ENCODE results near the gene CPNE4. TPM values are rescaled to one million over a fixed set of nuclear protein-coding genes. Genes with fewer than 3 reads are reported as not detected.

The CPNE4 gene
- total and polyA plus RNA-seq, 5 donors from 2014 or later: not detected

DNA sequence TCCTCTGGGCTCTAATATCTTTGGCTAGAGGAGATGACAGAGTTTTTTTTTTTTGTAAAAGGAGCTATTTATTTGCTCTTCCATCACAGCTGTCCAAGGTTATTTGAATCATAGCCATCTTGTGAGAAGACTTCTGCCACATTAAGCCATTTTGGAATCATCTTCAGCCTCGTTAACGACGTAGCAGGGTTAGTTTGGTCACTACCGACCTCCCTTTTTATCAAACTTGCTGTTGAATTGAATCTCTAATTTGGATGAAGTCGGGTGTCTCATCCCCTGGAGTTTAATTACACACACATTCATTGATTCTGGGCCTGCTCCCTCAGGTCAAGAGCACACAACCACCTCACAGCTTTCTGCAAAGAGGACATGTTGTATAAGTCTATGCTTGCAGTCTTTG lies 238.7 kb downstream of the CPNE4 start:
- no peak overlapping the region for H3K4me3 ChIP-seq (ENCODE audit: low read depth, low read length)
- Mint-ChIP-seq H3K4me1 (no peaks in the 10 kb centered on the region), H3K27me3 (peaks cover 10% of the 10 kb centered on the region), H3K36me3 (no peaks in the 10 kb centered on the region), H3K4me3 (no peak overlapping the region), H3K9me3 (no peaks in the 10 kb centered on the region), H3K27ac (no peak overlapping the region)
- no peak overlapping the region for H3K27ac ChIP-seq (ENCODE audit: insufficient read depth, low read length, poor library complexity, severe bottlenecking)
- ATAC-seq (ENCODE audit: low read depth in 2 of 2) (no peak), DNase-seq (no peak)
- no peaks in the 10 kb centered on the region for H3K36me3 ChIP-seq (ENCODE audit: control insufficient read depth, insufficient read depth, low read length)
- peaks cover 2% of the 10 kb centered on the region for H3K27me3 ChIP-seq (ENCODE audit: control insufficient read depth, insufficient read depth, low read length)
- no peaks in the 10 kb centered on the region for H3K9me3 ChIP-seq (ENCODE audit: control insufficient read depth in 2 of 2, low read length in 2 of 2)
- H3K4me1 ChIP-seq (ENCODE audit: control insufficient read depth, insufficient read depth, low read length, poor library complexity, severe bottlenecking): no peaks in the 10 kb centered on the region

- H3K4me1 ChIP-seq (ENCODE audit: control insufficient read depth, insufficient read depth, low read length, poor library complexity, severe bottlenecking): no peaks in the 10 kb centered on the region
- no peak for DNase-seq
- H3K27ac Mint-ChIP-seq: no peak overlapping the region
- no peak for ATAC-seq (ENCODE audit: low read depth in 2 of 2)
- H3K9me3 ChIP-seq (ENCODE audit: control insufficient read depth in 2 of 2, low read length in 2 of 2): no peaks in the 10 kb centered on the region
- H3K36me3 Mint-ChIP-seq: no peaks in the 10 kb centered on the region
- no peaks in the 10 kb centered on the region for H3K4me1 Mint-ChIP-seq
- peaks cover 2% of the 10 kb centered on the region for H3K27me3 ChIP-seq (ENCODE audit: control insufficient read depth, insufficient read depth, low read length)
- H3K27ac ChIP-seq (ENCODE audit: insufficient read depth, low read length, poor library complexity, severe bottlenecking): no peak overlapping the region
- H3K4me3 ChIP-seq (ENCODE audit: low read depth, low read length): no peak overlapping the region
- H3K9me3 Mint-ChIP-seq: no peaks in the 10 kb centered on the region
- no peak overlapping the region for H3K4me3 Mint-ChIP-seq
- no peaks in the 10 kb centered on the region for H3K36me3 ChIP-seq (ENCODE audit: control insufficient read depth, insufficient read depth, low read length)
- peaks cover 15% of the 10 kb centered on the region for H3K27me3 Mint-ChIP-seq
Measured at GRCh38 chr3:131795390-131796090, 239.3 kb downstream of the CPNE4 start.

- ATAC-seq (ENCODE audit: low read depth in 2 of 2): no peak
- Mint-ChIP-seq H3K27me3 (peaks cover 16% of the 10 kb centered on the region), H3K27ac (no peak overlapping the region), H3K36me3 (no peaks in the 10 kb centered on the region), H3K9me3 (no peaks in the 10 kb centered on the region), H3K4me3 (no peak overlapping the region), H3K4me1 (no peaks in the 10 kb centered on the region)
- DNase-seq: peak in 2 of 3 donors; percentile 26 to 49
- Histone ChIP-seq H3K9me3 (ENCODE audit: control insufficient read depth in 2 of 2, low read length in 2 of 2) (no peaks in the 10 kb centered on the region), H3K4me1 (ENCODE audit: control insufficient read depth, insufficient read depth, low read length, poor library complexity, severe bottlenecking) (no peaks in the 10 kb centered on the region), H3K27ac (ENCODE audit: insufficient read depth, low read length, poor library complexity, severe bottlenecking) (no peak overlapping the region), H3K27me3 (ENCODE audit: control insufficient read depth, insufficient read depth, low read length) (peaks cover 2% of the 10 kb centered on the region), H3K36me3 (ENCODE audit: control insufficient read depth, insufficient read depth, low read length) (no peaks in the 10 kb centered on the region), H3K4me3 (ENCODE audit: low read depth, low read length) (no peak overlapping the region)
Measured at GRCh38 chr3:131794766-131795388, 239.9 kb downstream of the CPNE4 start.

DNA sequence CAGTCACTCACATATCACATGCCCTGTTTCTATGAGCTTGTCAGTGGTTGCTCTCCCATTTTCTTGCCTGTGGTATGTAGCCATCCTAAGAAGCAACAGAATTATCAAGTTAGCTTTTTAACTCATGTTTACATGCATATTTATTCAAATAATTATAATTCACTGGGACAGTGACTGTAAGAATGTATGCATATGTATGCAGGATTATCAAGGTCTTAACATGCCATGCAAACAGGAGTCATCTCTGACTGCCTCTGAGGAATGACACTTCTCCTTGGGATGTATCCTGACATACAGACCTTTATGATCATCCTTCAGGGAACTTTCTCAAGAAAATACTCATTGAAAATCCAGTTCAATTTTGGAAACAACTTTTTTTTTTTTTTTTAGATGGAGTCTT lies 240.9 kb downstream of the CPNE4 start:
- H3K36me3 Mint-ChIP-seq: no peaks in the 10 kb centered on the region
- Histone ChIP-seq H3K4me1 (ENCODE audit: control insufficient read depth, insufficient read depth, low read length, poor library complexity, severe bottlenecking) (no peaks in the 10 kb centered on the region), H3K27me3 (ENCODE audit: control insufficient read depth, insufficient read depth, low read length) (peaks cover 2% of the 10 kb centered on the region), H3K4me3 (ENCODE audit: low read depth, low read length) (no peak overlapping the region), H3K27ac (ENCODE audit: insufficient read depth, low read length, poor library complexity, severe bottlenecking) (no peak overlapping the region), H3K36me3 (ENCODE audit: control insufficient read depth, insufficient read depth, low read length) (no peaks in the 10 kb centered on the region), H3K9me3 (ENCODE audit: control insufficient read depth in 2 of 2, low read length in 2 of 2) (no peaks in the 10 kb centered on the region)
- H3K27me3 Mint-ChIP-seq: peaks cover 16% of the 10 kb centered on the region
- no peaks in the 10 kb centered on the region for H3K9me3 Mint-ChIP-seq
- ATAC-seq (ENCODE audit: low read depth in 2 of 2) (no peak), DNase-seq (no peak)
- no peak overlapping the region for H3K4me3 Mint-ChIP-seq
- H3K4me1 Mint-ChIP-seq: no peaks in the 10 kb centered on the region
- H3K27ac Mint-ChIP-seq: no peak overlapping the region

DNA sequence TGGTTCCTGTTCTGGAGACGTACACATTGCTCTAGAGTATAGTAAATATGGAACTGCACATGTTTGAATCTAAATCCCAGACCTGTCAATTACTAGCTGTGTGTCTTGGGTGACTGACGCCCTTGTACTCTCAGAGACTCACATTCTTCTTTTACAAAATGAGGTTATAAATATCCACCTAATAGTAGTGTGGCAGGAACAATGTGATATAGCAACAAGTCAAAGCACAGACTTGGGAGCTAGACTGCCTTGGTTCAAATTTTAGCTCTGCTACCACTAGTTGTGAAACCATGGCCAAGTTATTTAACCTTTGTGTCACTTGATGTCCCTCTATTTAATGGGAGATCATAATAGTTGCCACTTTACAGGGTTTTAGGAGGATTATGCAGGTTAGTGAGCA lies 245.6 kb downstream of the CPNE4 start:
- no peaks in the 10 kb centered on the region for H3K9me3 ChIP-seq (ENCODE audit: control insufficient read depth in 2 of 2, low read length in 2 of 2)
- DNase-seq (no peak), ATAC-seq (ENCODE audit: low read depth in 2 of 2) (no peak)
- Mint-ChIP-seq H3K36me3 (no peaks in the 10 kb centered on the region), H3K4me3 (no peak overlapping the region), H3K4me1 (no peaks in the 10 kb centered on the region), H3K27ac (no peak overlapping the region), H3K9me3 (peaks cover 0 to 1% (median 0%) of the 10 kb centered on the region in 7 donors), H3K27me3 (peaks cover 10% of the 10 kb centered on the region)
- H3K36me3 ChIP-seq (ENCODE audit: control insufficient read depth, insufficient read depth, low read length): no peaks in the 10 kb centered on the region
- H3K4me3 ChIP-seq (ENCODE audit: low read depth, low read length): no peak overlapping the region
- H3K27ac ChIP-seq (ENCODE audit: insufficient read depth, low read length, poor library complexity, severe bottlenecking): no peak overlapping the region
- no peaks in the 10 kb centered on the region for H3K4me1 ChIP-seq (ENCODE audit: control insufficient read depth, insufficient read depth, low read length, poor library complexity, severe bottlenecking)
- peaks cover 2% of the 10 kb centered on the region for H3K27me3 ChIP-seq (ENCODE audit: control insufficient read depth, insufficient read depth, low read length)

DNA sequence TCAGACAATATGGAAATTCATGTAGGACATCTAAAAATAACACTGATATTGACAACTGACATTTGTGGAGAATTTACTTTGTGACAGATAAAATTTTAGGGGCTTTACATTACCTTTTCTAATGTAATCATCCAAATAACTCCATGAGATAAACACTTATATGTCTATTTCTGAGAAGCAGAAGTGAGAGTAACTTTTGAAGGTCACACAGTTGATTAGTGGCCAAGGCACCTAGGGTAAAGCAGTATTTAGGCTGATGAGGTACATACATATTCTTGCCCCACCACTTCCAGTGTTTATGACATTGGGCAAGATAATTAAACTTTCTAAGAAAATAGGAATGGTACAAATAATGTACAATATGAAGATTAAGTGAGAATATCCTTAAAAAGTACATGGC lies 248.4 kb downstream of the CPNE4 start:
- no peaks in the 10 kb centered on the region for H3K36me3 Mint-ChIP-seq
- no peaks in the 10 kb centered on the region for H3K9me3 ChIP-seq (ENCODE audit: control insufficient read depth in 2 of 2, low read length in 2 of 2)
- no peaks in the 10 kb centered on the region for H3K4me1 ChIP-seq (ENCODE audit: control insufficient read depth, insufficient read depth, low read length, poor library complexity, severe bottlenecking)
- H3K27me3 ChIP-seq (ENCODE audit: control insufficient read depth, insufficient read depth, low read length): no peaks in the 10 kb centered on the region
- no peak overlapping the region for H3K27ac ChIP-seq (ENCODE audit: insufficient read depth, low read length, poor library complexity, severe bottlenecking)
- no peak overlapping the region for H3K27ac Mint-ChIP-seq
- ATAC-seq (ENCODE audit: low read depth in 2 of 2): no peak
- no peaks in the 10 kb centered on the region for H3K4me1 Mint-ChIP-seq
- H3K27me3 Mint-ChIP-seq: peaks cover 6% of the 10 kb centered on the region
- no peak overlapping the region for H3K4me3 ChIP-seq (ENCODE audit: low read depth, low read length)
- DNase-seq: no peak
- H3K36me3 ChIP-seq (ENCODE audit: control insufficient read depth, insufficient read depth, low read length): no peaks in the 10 kb centered on the region
- H3K9me3 Mint-ChIP-seq: peaks cover 0 to 3% (median 0%) of the 10 kb centered on the region in 7 donors
- no peak overlapping the region for H3K4me3 Mint-ChIP-seq

- no peak overlapping the region for H3K4me3 ChIP-seq (ENCODE audit: low read depth, low read length)
- H3K9me3 ChIP-seq (ENCODE audit: control insufficient read depth in 2 of 2, low read length in 2 of 2): no peaks in the 10 kb centered on the region
- H3K27ac ChIP-seq (ENCODE audit: insufficient read depth, low read length, poor library complexity, severe bottlenecking): no peak overlapping the region
- H3K9me3 Mint-ChIP-seq: peaks cover 0 to 7% (median 0%) of the 10 kb centered on the region in 7 donors
- no peaks in the 10 kb centered on the region for H3K36me3 ChIP-seq (ENCODE audit: control insufficient read depth, insufficient read depth, low read length)
- H3K27ac Mint-ChIP-seq: no peak overlapping the region
- ATAC-seq (ENCODE audit: low read depth in 2 of 2) (no peak), DNase-seq (no peak)
- no peaks in the 10 kb centered on the region for H3K4me1 ChIP-seq (ENCODE audit: control insufficient read depth, insufficient read depth, low read length, poor library complexity, severe bottlenecking)
- H3K27me3 Mint-ChIP-seq: peaks cover 4% of the 10 kb centered on the region
- H3K4me1 Mint-ChIP-seq: no peaks in the 10 kb centered on the region
- H3K4me3 Mint-ChIP-seq: no peak overlapping the region
- H3K36me3 Mint-ChIP-seq: no peaks in the 10 kb centered on the region
- peaks cover under 1% of the 10 kb centered on the region for H3K27me3 ChIP-seq (ENCODE audit: control insufficient read depth, insufficient read depth, low read length)
Measured at GRCh38 chr3:131782751-131783150, 252.1 kb downstream of the CPNE4 start.

DNA sequence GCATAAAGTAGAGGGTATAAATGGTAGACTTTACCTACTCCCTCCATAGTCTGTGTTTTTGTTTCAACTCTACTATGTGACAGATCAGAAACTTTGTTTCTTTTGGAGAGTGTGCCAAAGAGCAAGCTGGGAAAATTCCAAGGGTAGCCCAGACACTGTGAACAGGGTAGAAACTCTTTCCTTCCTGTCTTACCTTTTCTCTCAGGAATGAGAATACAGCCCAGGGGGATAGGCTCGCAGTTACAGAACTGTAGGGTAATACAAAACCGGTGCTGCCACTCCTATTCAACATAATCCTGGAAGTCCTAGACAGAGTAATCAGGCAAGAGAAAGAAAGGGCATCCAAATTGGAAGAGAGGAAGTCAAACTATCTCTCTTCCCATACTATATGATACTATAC lies 256.3 kb downstream of the CPNE4 start:
- Histone ChIP-seq H3K9me3 (ENCODE audit: control insufficient read depth in 2 of 2, low read length in 2 of 2) (no peaks in the 10 kb centered on the region), H3K36me3 (ENCODE audit: control insufficient read depth, insufficient read depth, low read length) (no peaks in the 10 kb centered on the region), H3K27me3 (ENCODE audit: control insufficient read depth, insufficient read depth, low read length) (peaks cover 1% of the 10 kb centered on the region), H3K4me3 (ENCODE audit: low read depth, low read length) (no peak overlapping the region), H3K27ac (ENCODE audit: insufficient read depth, low read length, poor library complexity, severe bottlenecking) (no peak overlapping the region), H3K4me1 (ENCODE audit: control insufficient read depth, insufficient read depth, low read length, poor library complexity, severe bottlenecking) (no peaks in the 10 kb centered on the region)
- DNase-seq: no peak
- Mint-ChIP-seq H3K4me1 (no peaks in the 10 kb centered on the region), H3K27ac (no peak overlapping the region), H3K9me3 (peaks cover 0 to 5% (median 1%) of the 10 kb centered on the region in 7 donors), H3K4me3 (no peak overlapping the region), H3K27me3 (peaks cover 4% of the 10 kb centered on the region), H3K36me3 (no peaks in the 10 kb centered on the region)
- no peak for ATAC-seq (ENCODE audit: low read depth in 2 of 2)

All from CD4-positive, CD25-positive, alpha-beta regulatory T cell (primary cell).